ENCODE measurements around the gene SPATA46.
"Not testable (repeated sequence)": the region's sequence is repeated elsewhere in the genome, so short reads cannot be mapped to it uniquely, and the experiment has no call there.

SPATA46 gene

DNA sequence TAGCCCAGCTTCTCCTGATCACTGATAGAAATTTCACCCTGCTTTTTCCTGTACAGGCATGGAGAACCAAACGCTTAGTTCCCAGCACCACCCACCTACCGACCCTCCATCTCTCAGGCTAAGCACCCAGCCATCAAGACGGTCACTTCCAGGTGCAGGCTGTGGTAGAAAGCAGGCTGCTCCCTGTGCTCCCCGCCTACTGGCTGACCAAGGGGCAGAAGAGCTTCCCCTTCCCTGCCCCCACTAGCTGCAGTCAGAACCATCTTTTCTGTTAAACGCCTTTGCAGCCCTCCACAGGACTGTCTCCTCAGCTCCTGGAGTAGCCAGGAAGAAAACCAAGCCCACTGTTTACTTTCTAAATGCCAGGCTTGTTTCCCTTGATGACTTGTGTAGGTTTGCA, 23.0 kb downstream of the SPATA46 start:
- no peak for DNase-seq (ENCODE audit: low read depth in 2 of 2)

DNA sequence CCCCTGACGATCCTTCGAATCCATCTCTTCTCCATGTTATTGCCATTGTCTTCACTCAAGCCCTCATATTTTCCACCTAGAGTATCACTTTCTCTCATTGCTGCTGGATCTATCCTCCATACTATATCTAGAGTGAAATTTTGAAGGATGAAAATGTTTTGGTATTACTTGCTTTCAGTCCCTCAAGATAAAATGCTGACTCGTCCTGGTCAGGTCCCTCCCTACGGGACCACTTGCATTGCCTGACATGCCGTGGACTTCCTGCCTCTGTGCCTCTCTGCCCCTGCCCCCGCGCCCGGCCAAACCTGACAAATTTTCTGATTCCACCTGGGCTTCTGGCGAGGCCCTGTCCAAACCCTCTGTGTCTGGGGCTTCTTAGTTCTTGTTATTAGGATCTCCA, 23.6 kb downstream of the SPATA46 start:
- no peak for DNase-seq (ENCODE audit: low read depth in 2 of 2)

DNA sequence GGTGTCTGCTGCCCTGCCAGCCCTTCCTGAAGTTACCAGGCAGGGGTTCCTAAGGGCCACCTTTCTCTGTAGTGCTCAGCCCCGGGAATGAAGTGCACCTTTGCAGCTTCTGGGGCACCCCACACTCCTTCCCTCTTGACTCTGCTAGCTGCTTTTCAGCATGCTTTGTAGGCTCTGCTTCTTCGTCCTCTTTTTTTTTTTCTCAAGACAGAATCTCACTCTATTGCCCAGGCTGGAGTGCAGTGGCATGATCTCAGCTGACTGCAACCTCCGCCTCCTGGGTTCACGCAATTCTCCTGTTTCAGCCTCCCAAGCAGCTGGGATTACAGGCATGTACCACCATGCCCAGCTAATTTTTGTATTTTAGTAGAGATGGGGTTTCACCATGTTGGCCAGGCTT, 24.8 kb downstream of the SPATA46 start:
- not testable (repeated sequence) for DNase-seq (ENCODE audit: low read depth in 2 of 2)

DNA sequence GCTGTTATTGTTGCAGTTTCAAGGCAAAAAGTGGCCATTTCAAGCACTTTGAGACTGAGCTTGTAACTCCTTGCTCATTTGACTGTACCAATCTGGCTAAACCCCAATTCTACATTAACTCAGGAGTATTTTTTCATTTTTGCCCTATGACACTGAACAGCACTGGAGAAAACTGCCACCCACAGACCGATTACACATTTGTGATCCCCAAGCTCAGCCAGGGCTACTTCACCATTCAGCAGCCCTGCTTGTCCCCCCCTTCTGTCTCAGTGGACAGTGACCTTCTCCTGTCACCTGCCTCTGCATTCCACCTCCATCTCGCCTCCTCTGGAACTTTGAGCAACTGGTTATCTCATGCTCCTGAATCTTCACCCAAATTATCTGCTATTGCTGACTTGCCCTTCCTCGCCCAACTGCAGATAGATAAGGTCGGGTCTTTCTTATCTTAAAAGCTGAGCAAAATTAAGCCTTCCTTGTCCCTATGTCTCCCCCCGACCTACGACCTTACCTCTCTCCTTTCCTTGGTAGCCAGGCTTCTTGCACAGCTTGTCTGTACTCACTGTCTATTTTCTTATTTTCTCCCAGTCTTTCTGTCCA, 25.3 kb downstream of the SPATA46 start:
- DNase-seq (ENCODE audit: low read depth in 2 of 2), result no peak

DNA sequence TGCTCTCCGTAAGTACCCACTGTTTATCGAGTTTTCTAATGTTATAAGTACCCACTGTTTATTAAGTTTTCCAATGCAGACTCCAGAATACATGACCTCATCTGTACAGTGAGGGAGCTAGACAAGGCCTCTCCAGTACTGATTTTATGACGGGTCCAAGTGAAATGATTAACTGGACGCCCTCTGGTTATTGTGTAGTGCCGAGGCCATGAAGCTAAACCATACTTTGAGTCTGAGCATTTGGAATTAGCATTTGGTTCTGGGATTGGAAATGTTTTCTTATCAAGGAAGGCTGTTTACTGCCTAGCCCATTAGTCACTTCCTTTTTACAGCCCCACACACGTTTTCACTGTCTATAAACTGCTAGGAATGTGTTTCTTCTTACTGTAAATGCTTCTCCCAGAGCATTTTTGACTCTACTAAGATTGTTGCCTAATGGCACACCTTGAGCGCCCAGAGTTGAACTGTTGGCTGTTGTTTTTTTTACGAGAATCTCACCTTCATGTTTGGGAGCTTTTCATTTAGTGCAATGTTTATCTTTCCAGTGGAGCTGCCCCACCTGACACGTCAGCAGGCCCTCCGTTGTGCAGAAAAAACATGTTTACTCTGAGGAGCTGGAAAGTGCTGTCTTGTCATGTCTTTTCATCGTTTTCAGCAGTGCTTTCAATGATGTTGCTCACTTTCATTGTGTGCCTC, 26.9 kb downstream of the SPATA46 start:
- no peak for DNase-seq (ENCODE audit: low read depth in 2 of 2)

DNA sequence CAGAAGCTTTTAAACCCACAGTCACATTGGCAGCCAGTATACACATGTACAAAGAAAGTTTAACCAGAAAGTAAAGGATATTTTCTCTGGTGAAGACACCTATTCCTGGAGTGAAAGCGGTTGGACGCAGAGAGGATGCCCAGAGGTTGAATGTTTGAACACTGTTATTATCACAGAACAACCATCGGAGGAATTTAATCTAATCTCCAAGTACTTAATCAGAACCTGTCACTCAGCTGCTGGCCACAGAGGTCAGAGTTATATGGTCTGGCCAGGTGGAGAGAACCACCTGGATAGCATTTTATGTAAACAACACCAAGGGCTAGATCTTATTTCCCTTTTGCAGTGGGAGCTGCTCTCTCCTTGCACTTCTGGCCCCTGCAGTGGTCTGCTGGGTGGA, 29.4 kb downstream of the SPATA46 start:
- DNase-seq (ENCODE audit: low read depth in 2 of 2), result no peak

DNA sequence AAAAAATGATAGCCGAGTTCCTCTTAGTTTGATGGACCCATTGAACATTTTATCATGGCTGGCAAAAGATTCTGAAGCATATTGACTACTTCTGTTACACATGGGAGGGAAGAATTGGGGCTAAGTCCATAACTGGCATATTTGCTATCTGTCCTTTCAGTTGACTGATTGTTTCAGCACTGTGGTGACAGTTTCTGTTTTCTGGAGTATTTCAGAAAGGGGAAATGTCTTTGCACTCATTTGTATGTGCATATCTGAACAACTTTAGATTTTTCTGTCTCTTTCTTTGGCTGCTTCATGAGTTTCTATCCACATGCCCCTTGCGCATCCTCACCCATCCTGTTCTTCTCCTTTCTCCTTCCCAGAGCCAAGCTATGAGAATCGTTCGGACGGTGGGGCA, 33.2 kb downstream of the SPATA46 start:
- no peak for DNase-seq (ENCODE audit: low read depth in 2 of 2)

DNA sequence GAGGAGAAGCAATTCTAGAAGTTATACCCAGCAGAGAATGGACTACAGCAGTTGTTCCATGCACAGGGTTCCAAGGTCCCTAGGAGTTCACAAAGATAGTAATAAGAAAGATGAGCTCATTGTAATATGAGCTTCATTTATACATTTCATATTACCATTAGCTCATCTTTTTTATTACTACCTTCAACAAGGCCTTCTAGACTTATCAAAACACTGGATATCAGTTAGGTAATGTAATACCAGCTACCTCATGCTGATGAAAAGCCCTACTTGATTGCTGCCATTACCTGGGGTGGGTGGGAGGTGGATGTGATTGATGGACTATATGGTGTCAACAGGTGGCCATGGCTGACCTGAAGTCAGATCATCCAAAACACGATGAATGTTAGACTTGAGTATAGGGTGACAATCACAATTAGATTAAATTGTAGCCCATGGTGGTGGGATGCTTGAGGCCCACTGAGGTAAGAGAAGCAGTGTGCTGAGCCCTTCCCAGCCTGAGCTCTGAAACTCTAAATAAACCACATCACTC, 34.1 kb downstream of the SPATA46 start:
- no peak for DNase-seq (ENCODE audit: low read depth in 2 of 2)

DNA sequence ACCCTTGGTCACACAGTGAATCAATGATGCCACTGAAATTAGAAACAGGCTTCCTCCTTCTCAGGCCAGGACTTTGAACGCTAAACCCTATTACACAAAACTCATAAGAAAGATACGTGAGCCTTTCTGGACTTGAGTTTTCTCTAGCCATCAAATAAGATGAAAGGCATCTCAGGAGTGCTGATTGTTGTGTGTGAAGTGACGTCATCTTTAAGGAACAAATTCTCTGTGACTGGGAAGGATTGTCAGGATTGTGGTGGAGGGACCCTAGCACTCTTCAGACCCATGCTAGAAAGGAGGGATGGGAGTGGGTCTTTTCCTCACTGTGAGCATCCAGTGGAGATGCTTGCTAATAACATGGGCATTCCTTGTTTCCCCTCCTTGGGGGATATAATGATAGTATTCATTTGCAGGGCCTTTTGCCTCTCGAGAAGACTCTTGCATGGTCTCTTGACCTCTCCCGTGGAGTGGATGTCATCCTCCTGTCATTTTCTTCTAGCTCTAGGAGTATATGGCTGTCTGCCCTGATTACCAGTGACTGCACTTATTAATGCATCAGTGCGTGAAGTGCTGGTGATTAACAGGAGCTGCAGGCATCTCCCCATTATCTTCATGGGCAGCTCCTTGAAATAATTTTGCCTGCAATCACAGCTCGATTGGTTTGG, 39.9 kb downstream of the SPATA46 start:
- DNase-seq (ENCODE audit: low read depth in 2 of 2), result no peak

DNA sequence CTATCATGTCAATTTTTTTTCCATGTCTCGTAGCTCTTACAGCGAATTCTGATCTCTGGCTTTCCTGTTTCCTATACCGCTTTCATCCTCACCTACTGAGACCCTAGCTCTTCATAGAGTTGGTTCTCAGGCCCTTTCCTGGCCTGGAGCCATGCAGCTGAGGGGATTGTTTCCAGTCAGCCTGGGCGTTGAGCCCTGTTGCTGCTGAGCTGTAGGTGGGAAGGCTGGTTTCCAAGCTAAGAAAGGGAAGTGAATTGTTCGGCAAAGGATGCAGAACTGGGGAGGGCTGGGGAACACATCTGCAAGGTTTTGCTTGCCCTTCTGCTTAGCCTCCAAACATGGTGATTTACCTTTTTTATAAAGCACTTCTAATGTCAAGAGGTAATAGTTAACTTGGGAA, 41.5 kb downstream of the SPATA46 start:
- DNase-seq (ENCODE audit: low read depth in 2 of 2), result no peak

DNA sequence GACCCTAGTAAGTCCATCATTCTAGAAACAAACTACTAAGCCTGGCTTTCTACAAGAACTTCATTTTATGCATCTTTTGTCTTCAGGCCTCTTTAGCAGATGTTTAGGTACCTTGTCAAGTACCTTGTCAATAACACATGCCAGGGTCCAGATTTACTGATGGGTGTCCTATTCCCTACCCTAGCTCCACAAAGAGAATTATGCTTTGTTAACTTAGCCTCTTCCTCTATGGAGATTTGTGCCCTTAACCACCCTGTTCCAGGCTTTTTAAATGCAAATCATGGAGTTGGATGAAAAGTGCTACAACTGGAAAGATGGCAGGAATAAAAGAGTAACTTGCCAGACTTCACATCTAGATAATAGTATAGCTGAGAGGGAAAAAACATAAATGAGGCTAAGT, 42.7 kb downstream of the SPATA46 start:
- no peak for DNase-seq (ENCODE audit: low read depth in 2 of 2)

DNA sequence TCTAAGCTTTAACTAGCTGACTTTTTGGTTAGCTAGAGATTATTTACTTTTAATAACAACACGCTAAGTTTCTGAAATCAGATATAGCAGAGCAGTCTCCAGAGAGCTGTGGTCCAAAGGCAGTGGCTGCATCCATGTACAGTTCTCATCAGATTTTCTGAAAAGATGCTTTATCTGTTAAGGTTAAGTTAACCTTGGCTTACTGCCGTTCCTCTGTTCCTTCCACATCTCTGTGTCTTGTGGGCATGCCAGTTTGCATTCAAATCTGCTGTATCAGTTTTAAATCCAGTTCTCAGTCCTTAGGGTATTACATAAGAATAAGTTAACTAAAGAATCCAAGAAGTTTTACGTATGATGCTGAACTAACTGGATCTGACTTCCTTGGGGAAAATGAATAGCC, 46.8 kb downstream of the SPATA46 start:
- no peak for DNase-seq (ENCODE audit: low read depth in 2 of 2)

DNA sequence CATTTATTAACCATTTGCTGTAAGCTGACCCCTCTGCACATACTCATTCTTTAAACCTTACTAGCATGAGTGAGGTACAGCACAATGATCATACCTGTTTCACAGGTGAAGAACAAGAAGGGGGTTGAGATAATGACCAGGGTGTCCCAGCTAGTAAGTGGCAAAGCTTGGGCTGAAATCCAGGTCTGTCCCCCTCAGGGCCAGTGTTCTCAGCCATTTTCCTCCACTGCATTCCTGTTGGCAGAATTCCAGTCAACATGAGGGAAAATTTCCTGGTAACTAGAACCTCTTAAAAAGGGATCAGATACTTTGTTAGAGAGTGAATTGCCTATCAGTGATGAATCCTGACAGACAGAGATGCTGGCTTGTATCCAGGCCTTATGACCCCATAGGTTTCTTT, 48.1 kb downstream of the SPATA46 start:
- DNase-seq (ENCODE audit: low read depth in 2 of 2), result no peak

DNA sequence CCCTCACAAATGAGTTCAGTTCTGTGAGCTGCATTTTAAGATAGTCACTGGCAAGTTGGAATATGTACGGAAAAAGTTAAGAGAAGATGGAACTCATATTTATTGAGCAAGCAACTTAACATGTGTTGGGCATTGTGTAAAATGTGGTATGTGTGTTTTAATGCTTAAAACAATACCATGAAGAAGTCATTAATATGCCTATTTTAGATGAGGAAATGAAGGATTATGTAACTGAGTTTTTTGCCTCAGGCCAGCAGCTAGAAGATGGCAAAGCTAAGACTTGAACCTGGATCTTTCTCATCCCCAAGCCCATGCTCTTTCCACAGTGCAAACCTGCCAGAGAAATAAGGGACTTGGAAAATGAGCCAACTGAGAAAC, 48.9 kb downstream of the SPATA46 start:
- DNase-seq (ENCODE audit: low read depth in 2 of 2), result no peak

DNA sequence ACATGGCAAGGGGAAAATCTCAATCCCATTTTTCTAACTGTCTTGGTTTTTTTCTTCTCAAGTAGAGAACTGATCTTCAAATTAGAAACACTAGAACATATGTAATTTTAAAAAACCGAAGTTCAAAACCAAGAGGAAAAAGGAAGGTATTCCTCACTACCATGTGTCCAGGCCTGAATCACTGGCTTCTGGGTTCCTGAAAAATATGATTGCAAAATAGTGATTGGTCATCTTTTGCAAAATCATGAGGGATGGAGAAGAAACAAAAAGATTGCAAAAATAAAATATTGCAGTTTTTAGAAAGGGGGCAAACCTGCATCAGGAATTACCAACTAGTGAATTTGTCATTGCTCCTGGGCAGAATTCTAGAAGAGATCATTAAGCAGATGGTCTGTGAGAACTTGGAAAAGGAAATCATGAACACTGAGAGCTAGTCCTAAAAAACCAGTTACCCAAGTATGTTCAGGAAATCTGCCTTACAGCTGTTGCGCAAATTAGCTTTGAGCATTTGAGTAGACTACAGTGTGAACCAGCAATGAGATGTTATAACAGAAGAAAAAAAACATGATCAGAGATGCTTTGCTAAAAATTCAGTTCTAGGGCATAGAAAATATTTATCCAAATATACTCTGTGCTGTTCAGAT, 49.4 kb downstream of the SPATA46 start:
- DNase-seq (ENCODE audit: low read depth in 2 of 2), result no peak

DNA sequence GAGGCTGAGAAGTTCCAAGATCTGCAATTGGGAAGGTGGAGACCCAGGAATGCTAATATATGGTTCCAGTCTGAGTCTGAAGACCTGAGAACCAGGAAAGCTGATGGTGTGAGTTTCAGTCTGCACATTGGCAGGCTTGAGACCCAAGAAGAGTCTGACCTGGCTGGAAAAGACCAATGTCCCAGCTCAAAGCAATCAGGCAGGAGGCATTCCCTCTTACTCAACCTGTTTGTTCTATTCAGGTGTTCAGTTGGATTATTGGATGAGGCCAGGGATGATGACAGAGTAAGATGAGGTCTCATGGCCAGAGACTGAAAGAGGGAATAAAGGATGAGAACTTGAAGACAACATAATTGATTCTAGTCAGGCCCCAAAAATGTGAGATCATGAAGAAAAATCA, 50.1 kb downstream of the SPATA46 start:
- no peak for DNase-seq (ENCODE audit: low read depth in 2 of 2)

DNA sequence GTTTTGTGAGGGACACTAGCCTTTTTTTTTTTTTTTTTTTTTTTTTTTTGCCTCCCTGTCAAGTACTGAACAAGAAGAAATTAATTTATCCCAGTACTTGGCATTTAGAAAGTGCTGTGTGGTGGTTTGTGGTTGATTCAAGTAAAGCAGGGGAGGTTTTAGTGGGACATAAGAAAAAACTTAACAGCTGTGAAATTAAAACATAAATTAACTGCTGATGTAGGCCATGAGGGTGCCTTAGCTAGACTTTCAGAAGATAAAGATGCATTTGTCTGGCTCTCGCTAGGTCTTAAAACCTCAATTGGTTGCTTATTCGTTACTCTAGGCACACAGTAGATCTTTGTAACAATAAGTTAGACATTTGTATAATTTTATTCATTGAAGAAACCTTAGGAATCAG, 52.3 kb downstream of the SPATA46 start:
- DNase-seq (ENCODE audit: low read depth in 2 of 2), result no peak

Data from stimulated activated CD8-positive, alpha-beta memory T cell treated with anti-CD3 and anti-CD28 coated beads, Interleukin-15, amount 100 ng/mL, for 48 hours (primary cell).